ENCODE data around the gene C17orf67.

Gene C17orf67

DNA sequence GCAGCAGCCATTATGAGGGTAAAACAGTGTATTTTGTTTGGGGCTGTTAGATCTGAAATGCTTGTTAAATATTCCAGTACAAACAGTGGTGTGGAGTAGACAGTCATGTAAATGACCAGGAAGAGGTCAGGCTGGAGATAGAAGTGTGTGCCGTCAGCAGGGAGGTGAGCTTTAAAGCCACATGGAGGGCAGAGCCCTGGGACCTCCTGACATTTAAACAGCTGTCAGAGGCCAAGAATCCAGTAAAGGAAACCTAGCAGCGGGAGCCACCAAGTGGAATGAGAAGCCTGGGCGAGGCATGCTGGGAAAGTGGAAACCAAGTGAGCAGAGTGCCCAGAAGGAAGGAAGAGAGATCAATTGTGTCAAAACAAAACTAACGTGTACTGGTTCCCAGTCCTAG lies 26.8 kb downstream of the C17orf67 start:
- peaks cover 5% of the 10 kb centered on the region for H3K36me3 Mint-ChIP-seq (ENCODE audit: low read depth)
- H3K27me3 Mint-ChIP-seq, result no peaks in the 10 kb centered on the region
- no peaks in the 10 kb centered on the region for H3K9me3 Mint-ChIP-seq
- no peak overlapping the region for H3K4me3 Mint-ChIP-seq
- no peak overlapping the region for H3K27ac Mint-ChIP-seq
- H3K4me1 Mint-ChIP-seq (ENCODE audit: low read depth), result no peaks in the 10 kb centered on the region

DNA sequence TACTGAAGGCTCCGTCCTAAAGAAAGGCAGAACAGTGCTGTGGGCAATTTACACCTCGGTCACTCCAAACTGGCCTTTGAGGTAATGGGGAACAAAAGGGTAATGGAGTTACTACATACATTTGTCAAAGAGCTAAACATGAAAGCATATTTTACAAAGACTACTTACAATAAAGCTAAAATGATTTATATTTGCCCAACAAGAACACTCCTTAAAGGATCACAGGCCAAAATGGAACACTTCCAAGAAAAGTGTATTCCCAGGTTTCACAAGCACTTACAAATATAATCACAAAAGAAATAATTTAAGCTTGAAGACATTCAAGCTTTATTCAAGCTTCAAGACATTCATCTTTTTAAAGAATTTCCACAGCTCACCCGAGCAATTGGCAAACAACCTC lies 29.3 kb downstream of the C17orf67 start:
- peaks cover 5% of the 10 kb centered on the region for H3K36me3 Mint-ChIP-seq (ENCODE audit: low read depth)
- H3K4me3 Mint-ChIP-seq, result no peak overlapping the region
- no peaks in the 10 kb centered on the region for H3K27me3 Mint-ChIP-seq
- H3K4me1 Mint-ChIP-seq (ENCODE audit: low read depth), result no peaks in the 10 kb centered on the region
- no peaks in the 10 kb centered on the region for H3K9me3 Mint-ChIP-seq
- H3K27ac Mint-ChIP-seq, result no peak overlapping the region

DNA sequence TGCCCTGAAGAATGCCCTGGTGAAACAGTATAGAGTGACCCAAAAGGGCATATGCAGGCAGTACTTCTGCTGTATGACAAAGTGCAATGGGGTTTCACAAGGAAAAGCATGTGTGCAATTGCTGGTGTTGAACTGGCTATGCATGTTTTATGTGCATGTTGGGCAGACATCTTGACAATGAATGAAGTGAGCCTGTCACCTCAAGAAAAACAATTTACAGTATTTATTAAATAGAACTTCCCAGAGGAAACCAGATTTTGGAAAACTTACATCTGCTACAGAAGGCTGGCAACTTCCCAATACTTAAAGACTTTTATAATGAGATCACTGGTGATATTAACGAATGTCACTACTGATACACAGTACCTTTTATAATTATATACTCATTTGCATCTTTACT lies 30.6 kb downstream of the C17orf67 start:
- H3K4me3 Mint-ChIP-seq, result no peak overlapping the region
- H3K36me3 Mint-ChIP-seq (ENCODE audit: low read depth), result peaks cover 5% of the 10 kb centered on the region
- H3K4me1 Mint-ChIP-seq (ENCODE audit: low read depth), result no peaks in the 10 kb centered on the region
- no peaks in the 10 kb centered on the region for H3K27me3 Mint-ChIP-seq
- no peak overlapping the region for H3K27ac Mint-ChIP-seq
- H3K9me3 Mint-ChIP-seq, result no peaks in the 10 kb centered on the region

DNA sequence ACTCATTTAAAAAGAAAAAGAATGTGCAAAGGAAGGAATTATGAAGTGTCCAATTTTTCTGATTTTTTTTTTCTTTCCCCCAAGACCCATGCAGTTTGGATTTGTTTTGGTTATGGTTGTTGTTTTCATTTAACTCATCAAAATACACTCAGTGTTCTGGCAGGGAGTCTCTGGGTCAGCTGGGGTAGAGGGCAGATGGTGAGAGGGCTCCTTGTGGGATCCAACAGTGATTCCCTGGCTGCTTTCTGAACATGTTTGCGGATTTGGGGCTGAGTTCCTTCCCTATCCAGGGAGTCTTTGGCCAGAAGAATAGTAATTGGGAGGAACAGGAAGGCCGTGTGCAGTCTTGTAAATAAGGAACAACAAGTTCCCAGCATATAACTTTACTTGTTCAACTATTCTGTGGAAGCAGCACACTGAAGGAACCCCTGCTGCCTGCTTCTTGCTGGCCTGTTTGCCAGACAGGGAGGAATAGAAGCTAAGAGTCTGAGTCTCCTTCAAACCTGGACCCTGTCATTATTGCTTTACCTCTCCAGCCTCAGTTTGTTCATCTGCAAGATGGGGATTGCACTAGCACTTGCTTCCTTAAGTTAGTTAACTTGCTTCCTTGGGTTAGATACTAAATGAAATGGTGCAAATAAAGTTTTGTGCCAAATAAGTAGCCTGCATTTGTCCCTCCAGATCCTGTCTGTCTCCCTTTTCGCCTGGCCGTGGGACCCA lies 32.1 kb downstream of the C17orf67 start:
- Mint-ChIP-seq H3K4me1 (ENCODE audit: low read depth) (no peaks in the 10 kb centered on the region), H3K9me3 (no peaks in the 10 kb centered on the region), H3K27ac (no peak overlapping the region), H3K27me3 (no peaks in the 10 kb centered on the region), H3K4me3 (no peak overlapping the region), H3K36me3 (ENCODE audit: low read depth) (peaks cover under 1% of the 10 kb centered on the region)

DNA sequence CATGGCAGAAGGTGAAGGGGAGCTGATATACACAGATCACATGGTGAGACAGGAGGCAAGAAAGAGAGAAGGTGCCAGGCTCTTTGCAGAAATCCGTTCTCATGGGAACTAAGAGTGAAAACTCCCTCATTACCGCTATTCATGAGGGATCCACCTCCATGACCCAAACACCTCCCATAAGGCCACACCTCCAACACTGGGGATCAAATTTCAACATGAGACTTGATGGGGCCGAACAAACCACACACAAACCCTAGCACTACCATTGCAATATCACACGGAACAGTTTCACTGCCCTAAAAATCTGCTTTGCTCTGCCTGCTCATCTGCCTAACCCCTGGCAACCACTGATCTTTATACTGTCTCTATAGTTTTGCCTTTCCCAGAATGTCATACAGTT lies 34.8 kb downstream of the C17orf67 start:
- Mint-ChIP-seq H3K36me3 (ENCODE audit: low read depth) (peaks cover 3% of the 10 kb centered on the region), H3K27ac (no peak overlapping the region), H3K9me3 (no peaks in the 10 kb centered on the region), H3K27me3 (no peaks in the 10 kb centered on the region), H3K4me1 (ENCODE audit: low read depth) (no peaks in the 10 kb centered on the region), H3K4me3 (no peak overlapping the region)

DNA sequence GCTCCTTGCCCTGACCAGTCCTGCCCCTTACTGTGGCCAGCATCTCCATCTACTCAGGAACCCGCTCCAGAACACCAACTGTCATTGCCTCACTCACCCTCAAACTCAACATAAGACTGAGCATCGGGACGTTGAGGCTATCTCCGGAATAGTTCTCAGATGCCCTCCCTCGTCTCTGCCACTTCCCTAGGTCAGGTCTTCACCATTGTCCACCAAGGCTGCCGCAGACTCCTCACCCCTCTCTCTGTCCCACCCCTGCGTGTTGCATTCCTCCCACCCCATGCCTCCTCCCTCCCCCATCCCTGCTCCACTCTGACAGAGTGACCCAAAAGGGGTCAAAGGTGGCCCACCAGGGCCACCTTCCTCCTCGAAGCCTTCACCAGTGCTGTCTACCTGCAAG lies 37.2 kb downstream of the C17orf67 start:
- H3K4me3 Mint-ChIP-seq, result no peak overlapping the region
- H3K27ac Mint-ChIP-seq, result no peak overlapping the region
- H3K36me3 Mint-ChIP-seq (ENCODE audit: low read depth), result peaks cover 13% of the 10 kb centered on the region
- H3K27me3 Mint-ChIP-seq, result no peaks in the 10 kb centered on the region
- H3K4me1 Mint-ChIP-seq (ENCODE audit: low read depth), result no peaks in the 10 kb centered on the region
- peaks cover 7% of the 10 kb centered on the region for H3K9me3 Mint-ChIP-seq

DNA sequence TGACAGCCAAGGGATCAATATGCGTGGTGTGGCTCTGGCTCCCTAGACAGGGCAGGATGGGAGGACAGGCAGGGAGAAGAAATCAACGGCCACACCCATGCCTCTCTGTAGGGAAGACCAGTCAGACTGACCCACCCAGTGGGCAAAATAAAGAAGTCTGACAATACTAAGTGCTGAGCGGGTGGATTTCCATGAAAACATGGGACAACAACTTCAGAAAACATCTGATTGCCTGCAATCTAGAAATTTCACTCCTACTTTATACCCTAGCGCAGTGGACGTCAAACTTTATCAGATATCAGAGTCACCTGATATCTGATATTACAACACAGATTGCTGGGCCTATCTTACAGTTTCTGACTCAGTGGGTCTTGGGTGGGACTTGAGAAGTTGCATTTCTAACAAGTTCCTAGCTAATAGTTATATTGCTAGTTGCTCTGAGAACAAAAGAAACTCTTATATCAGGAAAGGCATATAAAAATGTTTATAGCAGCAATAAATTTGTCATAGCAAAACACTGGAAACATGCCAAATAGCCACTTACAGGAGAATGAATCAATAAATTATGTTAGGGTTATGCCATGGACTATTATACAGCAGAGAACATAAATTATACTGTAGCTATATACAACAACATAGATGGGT lies 38.4 kb downstream of the C17orf67 start:
- peaks cover 7% of the 10 kb centered on the region for H3K9me3 Mint-ChIP-seq
- H3K4me3 Mint-ChIP-seq, result no peak overlapping the region
- H3K4me1 Mint-ChIP-seq (ENCODE audit: low read depth), result no peaks in the 10 kb centered on the region
- no peaks in the 10 kb centered on the region for H3K27me3 Mint-ChIP-seq
- H3K27ac Mint-ChIP-seq, result no peak overlapping the region
- peaks cover 13% of the 10 kb centered on the region for H3K36me3 Mint-ChIP-seq (ENCODE audit: low read depth)

GRCh38 chr17:56793957-56794356 lies 39.8 kb downstream of the C17orf67 start:
- H3K27ac Mint-ChIP-seq, result no peak overlapping the region
- no peak overlapping the region for H3K4me3 Mint-ChIP-seq
- H3K9me3 Mint-ChIP-seq, result peaks cover 7% of the 10 kb centered on the region
- H3K4me1 Mint-ChIP-seq (ENCODE audit: low read depth), result no peaks in the 10 kb centered on the region
- H3K27me3 Mint-ChIP-seq, result no peaks in the 10 kb centered on the region
- H3K36me3 Mint-ChIP-seq (ENCODE audit: low read depth), result peaks cover 13% of the 10 kb centered on the region

GRCh38 chr17:56793531-56793930 lies 40.2 kb downstream of the C17orf67 start:
- Mint-ChIP-seq H3K27me3 (no peaks in the 10 kb centered on the region), H3K9me3 (peaks cover 7% of the 10 kb centered on the region), H3K4me3 (no peak overlapping the region), H3K27ac (no peak overlapping the region), H3K4me1 (ENCODE audit: low read depth) (no peaks in the 10 kb centered on the region), H3K36me3 (ENCODE audit: low read depth) (peaks cover 13% of the 10 kb centered on the region)

DNA sequence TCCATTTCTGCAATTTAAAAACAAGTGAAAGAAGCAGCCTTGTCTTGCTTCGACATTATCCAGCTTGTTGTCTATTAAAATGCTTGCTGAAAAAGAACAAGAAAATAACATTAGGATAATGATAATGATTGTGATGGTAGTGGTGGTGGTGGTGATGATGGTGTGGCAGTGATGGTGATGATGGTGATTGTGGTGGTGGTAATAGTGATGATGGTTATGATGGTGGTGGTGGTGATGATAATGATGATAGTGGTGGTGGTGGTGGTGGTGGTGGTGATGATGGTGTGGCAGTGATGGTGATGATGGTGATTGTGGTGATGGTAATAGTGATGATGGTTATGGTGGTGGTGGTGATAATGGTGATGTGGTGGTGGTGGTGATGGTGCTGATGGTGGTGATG lies 41.5 kb downstream of the C17orf67 start:
- peaks cover 13% of the 10 kb centered on the region for H3K36me3 Mint-ChIP-seq (ENCODE audit: low read depth)
- no peak overlapping the region for H3K4me3 Mint-ChIP-seq
- peak overlapping the region; percentile 71 for H3K27ac Mint-ChIP-seq
- peaks cover 8% of the 10 kb centered on the region for H3K4me1 Mint-ChIP-seq (ENCODE audit: low read depth)
- H3K27me3 Mint-ChIP-seq, result no peaks in the 10 kb centered on the region
- H3K9me3 Mint-ChIP-seq, result peaks cover 7% of the 10 kb centered on the region

GRCh38 chr17:56786989-56787482 lies 46.7 kb downstream of the C17orf67 start:
- peaks cover 1% of the 10 kb centered on the region for H3K27me3 Mint-ChIP-seq
- H3K36me3 Mint-ChIP-seq (ENCODE audit: low read depth), result peaks cover 2% of the 10 kb centered on the region
- H3K4me3 Mint-ChIP-seq, result peak overlapping the region; percentile 68
- peaks cover 2% of the 10 kb centered on the region for H3K9me3 Mint-ChIP-seq
- H3K4me1 Mint-ChIP-seq (ENCODE audit: low read depth), result peaks cover 40% of the 10 kb centered on the region
- peak overlapping the region; percentile 89 for H3K27ac Mint-ChIP-seq

- H3K27ac Mint-ChIP-seq, result peak overlapping the region; percentile 89
- no peaks in the 10 kb centered on the region for H3K9me3 Mint-ChIP-seq
- H3K4me1 Mint-ChIP-seq (ENCODE audit: low read depth), result peaks cover 40% of the 10 kb centered on the region
- peak overlapping the region; percentile 68 for H3K4me3 Mint-ChIP-seq
- H3K36me3 Mint-ChIP-seq (ENCODE audit: low read depth), result no peaks in the 10 kb centered on the region
- peaks cover 7% of the 10 kb centered on the region for H3K27me3 Mint-ChIP-seq
Measured at GRCh38 chr17:56785997-56786680, 47.6 kb downstream of the C17orf67 start.

GRCh38 chr17:56785405-56785804 lies 48.3 kb downstream of the C17orf67 start:
- peak overlapping the region; percentile 35 for H3K4me3 Mint-ChIP-seq
- H3K4me1 Mint-ChIP-seq (ENCODE audit: low read depth), result peaks cover 47% of the 10 kb centered on the region
- H3K27me3 Mint-ChIP-seq, result peaks cover 7% of the 10 kb centered on the region
- no peaks in the 10 kb centered on the region for H3K36me3 Mint-ChIP-seq (ENCODE audit: low read depth)
- no peaks in the 10 kb centered on the region for H3K9me3 Mint-ChIP-seq
- peak overlapping the region; percentile 12 for H3K27ac Mint-ChIP-seq

- H3K4me3 Mint-ChIP-seq, result no peak overlapping the region
- H3K27me3 Mint-ChIP-seq, result peaks cover 7% of the 10 kb centered on the region
- H3K9me3 Mint-ChIP-seq, result no peaks in the 10 kb centered on the region
- H3K27ac Mint-ChIP-seq, result no peak overlapping the region
- no peaks in the 10 kb centered on the region for H3K36me3 Mint-ChIP-seq (ENCODE audit: low read depth)
- H3K4me1 Mint-ChIP-seq (ENCODE audit: low read depth), result peaks cover 55% of the 10 kb centered on the region
Measured at GRCh38 chr17:56782338-56782737, 51.4 kb downstream of the C17orf67 start.

GRCh38 chr17:56781906-56782305 lies 51.8 kb downstream of the C17orf67 start:
- H3K4me3 Mint-ChIP-seq, result no peak overlapping the region
- H3K36me3 Mint-ChIP-seq (ENCODE audit: low read depth), result no peaks in the 10 kb centered on the region
- no peaks in the 10 kb centered on the region for H3K9me3 Mint-ChIP-seq
- peaks cover 51% of the 10 kb centered on the region for H3K4me1 Mint-ChIP-seq (ENCODE audit: low read depth)
- no peak overlapping the region for H3K27ac Mint-ChIP-seq
- peaks cover 7% of the 10 kb centered on the region for H3K27me3 Mint-ChIP-seq

Measured in stimulated activated naive CD8-positive, alpha-beta T cell treated with anti-CD3 and anti-CD28 coated beads, Interleukin-15, Interleukin-2, amounts not matched to agents 100 ng/mL and 50 ng/mL, for 24 hours (primary cell).